CD4-positive, alpha-beta T cell treated with Interleukin-2 at 100 ng/mL for 4 hours (primary cell): ENCODE results near the gene ZMYND10.

Experiments used
- DNase-seq: peaks from one replicate; pipeline ENCODE4 v3.0.0-alpha.2; 2020; ENCODE audit warnings: low spot score

Gene ZMYND10

GRCh38 chr3:50347187-50347813 lies 1.8 kb upstream of the ZMYND10 start:
- DNase-seq, result peak; percentile 85

- DNase-seq, result no peak
Observed at GRCh38 chr3:50345008-50345407, 524 bp downstream of the ZMYND10 start.

GRCh38 chr3:50342813-50343633 lies 2.5 kb downstream of the ZMYND10 start:
- DNase-seq, result no peak

- no peak for DNase-seq
Observed at GRCh38 chr3:50341996-50342650, 3.4 kb downstream of the ZMYND10 start.

GRCh38 chr3:50341537-50341936 lies 4.0 kb downstream of the ZMYND10 start:
- DNase-seq, result no peak

- peak; percentile 51 for DNase-seq
Observed at GRCh38 chr3:50340448-50341329, 4.8 kb downstream of the ZMYND10 start, which contains the start of gene RASSF1. TSS of gene RASSF1 (minus strand) at chr3:50340836. CDS start at chr3:50340805, 31 bp downstream.

- no peak for DNase-seq
Observed at GRCh38 chr3:50340147-50340447, 5.4 kb downstream of the ZMYND10 start.

- DNase-seq, result no peak
Observed at GRCh38 chr3:50339485-50340146, 5.9 kb downstream of the ZMYND10 start.

- DNase-seq, result no peak
Observed at GRCh38 chr3:50338965-50339364, 6.6 kb downstream of the ZMYND10 start.

- peak; percentile 95 for DNase-seq
Observed at GRCh38 chr3:50337175-50337861, 8.2 kb downstream of the ZMYND10 start.

- peak; percentile 30 for DNase-seq
Observed at GRCh38 chr3:50336452-50337174, 8.9 kb downstream of the ZMYND10 start.

- no peak for DNase-seq
Observed at GRCh38 chr3:50334339-50335075, 11.0 kb downstream of the ZMYND10 start.

GRCh38 chr3:50333744-50334328 lies 11.7 kb downstream of the ZMYND10 start:
- DNase-seq, result no peak

- no peak for DNase-seq
Observed at GRCh38 chr3:50331364-50331907, 14.1 kb downstream of the ZMYND10 start.

- DNase-seq, result no peak
Observed at GRCh38 chr3:50330330-50330729, 15.2 kb downstream of the ZMYND10 start.

GRCh38 chr3:50327943-50328691 lies 17.4 kb downstream of the ZMYND10 start, which contains the start of gene TUSC2:
TSS of gene TUSC2 (minus strand) at chr3:50328223. CDS start at chr3:50328099, 124 bp downstream.
- peak; percentile 95 for DNase-seq

GRCh38 chr3:50327129-50327528 lies 18.4 kb downstream of the ZMYND10 start:
- no peak for DNase-seq

GRCh38 chr3:50326182-50326541 lies 19.4 kb downstream of the ZMYND10 start:
- no peak for DNase-seq
